Measurements from ENCODE around the gene THADA. TPM values are rescaled to one million over a fixed set of nuclear protein-coding genes. Genes with fewer than 3 reads are reported as not detected.
A peak's percentile ranks its signal among the peaks of the same experiment; 100 is the strongest.
"Not testable (repeated sequence)": the region's sequence is repeated elsewhere in the genome, so short reads cannot be mapped to it uniquely, and the experiment has no call there.

Gene THADA
- total and polyA plus RNA-seq, 5 experiments from 2014 or later, result 9.2 to 40.3 (median 15.5) TPM

DNA sequence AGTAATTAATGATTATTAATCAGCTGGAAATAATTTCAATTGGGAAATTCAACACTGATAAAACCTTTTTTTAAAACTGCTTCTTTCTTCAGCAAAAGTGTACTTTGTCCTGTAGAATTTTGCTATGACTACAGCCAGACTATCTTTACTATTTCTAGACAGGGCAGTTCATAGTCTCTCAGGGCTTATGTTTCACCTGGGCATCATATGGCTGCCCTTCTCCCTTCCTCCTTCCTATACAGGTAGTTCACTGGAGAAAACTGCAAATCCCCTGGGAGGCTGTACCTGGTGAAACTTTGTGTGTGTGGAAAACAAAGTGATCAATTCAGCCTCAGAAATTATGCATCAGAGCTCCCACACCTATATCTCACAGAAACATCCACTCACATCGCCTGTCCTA, 38.6 kb downstream of the THADA start:
- H3K27me3 Mint-ChIP-seq, result no peaks in the 10 kb centered on the region
- H3K9me3 Mint-ChIP-seq, result no peaks in the 10 kb centered on the region
- no peak overlapping the region for H3K27ac Mint-ChIP-seq
- ATAC-seq (no peak), DNase-seq (no peak)
- peaks cover 0 to 84% (median 30%) of the 10 kb centered on the region in 3 donors for H3K36me3 Mint-ChIP-seq
- POLR2A ChIA-PET, result no interaction called here
- H3K4me1 Mint-ChIP-seq, result peaks cover 0 to 9% (median under 1%) of the 10 kb centered on the region in 4 donors
- no peak overlapping the region for H3K4me3 Mint-ChIP-seq

DNA sequence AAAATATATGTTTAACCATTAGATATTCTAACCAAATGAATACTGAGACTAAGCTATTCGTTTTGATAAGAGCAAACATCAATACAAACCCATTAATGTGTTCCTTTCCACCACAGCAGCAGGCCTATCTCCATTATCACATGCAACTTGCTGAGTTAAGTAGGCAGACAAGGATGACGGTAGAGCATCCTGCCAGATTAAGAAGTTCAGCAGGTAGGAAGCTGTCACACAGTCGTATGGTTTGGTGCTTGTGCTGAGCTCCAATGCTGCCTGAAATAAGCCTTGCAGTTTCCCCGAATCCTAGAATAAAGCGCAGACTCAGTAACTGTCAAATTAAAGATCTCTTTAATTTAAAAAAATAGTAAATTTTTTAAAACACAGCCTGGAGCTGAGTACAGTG, 39.6 kb downstream of the THADA start:
- H3K27me3 Mint-ChIP-seq, result no peaks in the 10 kb centered on the region
- POLR2A ChIA-PET, result interaction anchor here (0.5 to 0.6 kb wide), 2 partner anchors 75 to 428 kb away, joined by 3 to 5 read pairs; no protein-coding TSS in a partner anchor
- peak overlapping the region in 1 of 10 donors; percentile 38 for H3K27ac Mint-ChIP-seq
- no peak for DNase-seq
- peaks cover 0 to 84% (median 32%) of the 10 kb centered on the region in 3 donors for H3K36me3 Mint-ChIP-seq
- H3K4me1 Mint-ChIP-seq, result peaks cover 0 to 9% (median under 1%) of the 10 kb centered on the region in 4 donors
- H3K4me3 Mint-ChIP-seq, result no peak overlapping the region
- no peak for ATAC-seq
- H3K9me3 Mint-ChIP-seq, result no peaks in the 10 kb centered on the region

DNA sequence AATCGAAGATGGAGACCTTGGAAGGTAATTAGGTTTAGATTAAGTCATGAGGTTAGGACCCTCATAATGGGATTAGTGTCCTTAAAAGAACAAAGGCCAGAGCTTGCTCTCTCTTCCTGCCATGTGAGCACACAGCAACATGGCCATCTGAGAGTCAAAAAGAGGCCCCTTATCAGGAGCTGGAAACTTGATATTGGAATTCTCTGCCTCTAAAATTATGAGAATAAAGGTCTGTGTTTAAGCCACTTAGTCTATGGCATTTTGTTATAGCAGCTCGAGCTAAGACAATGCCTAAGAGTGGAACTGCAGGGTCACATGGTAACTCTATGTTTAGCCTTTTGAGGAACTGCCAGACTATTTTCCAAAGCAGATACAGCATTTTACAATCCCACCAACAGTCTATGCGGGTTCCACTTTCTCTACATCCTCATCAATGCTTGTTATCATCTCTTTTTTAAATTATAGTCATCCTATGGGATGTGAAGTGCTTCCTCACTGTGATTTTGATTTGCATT, 42.4 kb downstream of the THADA start:
- H3K27me3 Mint-ChIP-seq, result no peaks in the 10 kb centered on the region
- H3K9me3 Mint-ChIP-seq, result no peaks in the 10 kb centered on the region
- no peak overlapping the region for H3K4me3 Mint-ChIP-seq
- peak overlapping the region in 1 of 10 donors; percentile 34 for H3K27ac Mint-ChIP-seq
- ATAC-seq (no peak), DNase-seq (no peak)
- POLR2A ChIA-PET, result no interaction called here
- peaks cover 0 to 88% (median 44%) of the 10 kb centered on the region in 3 donors for H3K36me3 Mint-ChIP-seq
- H3K4me1 Mint-ChIP-seq, result peaks cover 0 to 4% (median 0%) of the 10 kb centered on the region in 4 donors

DNA sequence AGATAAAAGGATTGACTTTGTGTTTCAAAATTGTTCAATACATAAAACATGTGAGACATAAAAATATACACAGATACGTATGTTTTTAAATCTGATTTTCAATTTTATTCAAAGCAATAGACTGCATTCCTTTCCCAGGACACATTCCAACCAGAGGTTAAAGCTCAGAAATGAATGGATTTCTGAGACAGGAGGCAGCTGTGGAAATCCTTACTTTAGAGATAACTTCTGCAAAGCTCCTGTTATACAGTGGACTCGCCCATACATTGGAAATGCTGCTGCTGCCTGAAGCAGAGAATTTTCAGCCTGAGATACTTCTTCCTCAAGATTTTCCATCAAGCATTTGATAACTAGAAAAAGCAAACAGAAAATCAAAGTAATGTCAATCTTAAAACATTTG, 43.8 kb downstream of the THADA start:
- H3K4me1 Mint-ChIP-seq, result peaks cover 0 to 4% (median 0%) of the 10 kb centered on the region in 4 donors
- no peak overlapping the region for H3K27ac Mint-ChIP-seq
- no peak overlapping the region for H3K4me3 Mint-ChIP-seq
- DNase-seq (no peak), ATAC-seq (no peak)
- H3K9me3 Mint-ChIP-seq, result no peaks in the 10 kb centered on the region
- no peaks in the 10 kb centered on the region for H3K27me3 Mint-ChIP-seq
- H3K36me3 Mint-ChIP-seq, result peaks cover 0 to 80% (median 43%) of the 10 kb centered on the region in 3 donors
- POLR2A ChIA-PET, result interaction anchor here (0.7 kb wide), 1 partner anchor 515 kb away, joined by 4 read pairs; no protein-coding TSS in a partner anchor

DNA sequence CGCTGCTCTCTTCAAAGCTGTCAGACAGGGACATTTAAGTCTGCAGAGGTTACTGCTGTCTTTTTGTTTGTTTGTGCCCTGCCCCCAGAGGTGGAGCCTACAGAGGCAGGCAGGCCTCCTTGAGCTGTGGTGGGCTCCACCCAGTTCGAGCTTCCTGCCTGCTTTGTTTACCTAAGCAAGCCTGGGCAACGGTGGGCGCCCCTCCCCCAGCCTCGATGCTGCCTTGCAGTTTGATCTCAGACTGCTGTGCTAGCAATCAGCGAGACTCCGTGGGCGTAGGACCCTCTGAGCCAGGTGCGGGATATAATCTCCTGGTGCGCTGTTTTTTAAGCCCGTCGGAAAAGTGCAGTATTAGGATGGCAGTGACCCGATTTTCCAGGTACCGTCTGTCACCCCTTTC, 47.5 kb downstream of the THADA start:
- POLR2A ChIA-PET, H3K27me3 Mint-ChIP-seq, H3K9me3 Mint-ChIP-seq, ATAC-seq, H3K4me3 Mint-ChIP-seq, H3K4me1 Mint-ChIP-seq, H3K27ac Mint-ChIP-seq: not testable (repeated sequence)
- peak in 5 of 10 donors; percentile 2 to 45 (median 38) for DNase-seq
- peaks cover 0 to 51% (median 38%) of the 10 kb centered on the region in 3 donors for H3K36me3 Mint-ChIP-seq

- H3K36me3 Mint-ChIP-seq, result peaks cover 0 to 35% (median 11%) of the 10 kb centered on the region in 3 donors
- POLR2A ChIA-PET, result interaction anchor here (0.6 kb wide), 2 partner anchors 19 to 1264 kb away, joined by 3 read pairs; no protein-coding TSS in a partner anchor
- peak; percentile 70 to 85 for ATAC-seq
Measured at GRCh38 chr2:43542285-43542933, 53.4 kb downstream of the THADA start.

GRCh38 chr2:43541165-43541564, 54.7 kb downstream of the THADA start:
- no peak for ATAC-seq
- DNase-seq, result no peak
- POLR2A ChIA-PET, result no interaction called here
- H3K9me3 Mint-ChIP-seq, result no peaks in the 10 kb centered on the region
- peak overlapping the region in 1 of 10 donors; percentile 19 for H3K27ac Mint-ChIP-seq
- H3K27me3 Mint-ChIP-seq, result no peaks in the 10 kb centered on the region
- H3K4me1 Mint-ChIP-seq, result peaks cover 4 to 25% (median 15%) of the 10 kb centered on the region in 4 donors
- H3K36me3 Mint-ChIP-seq, result peaks cover 0 to 47% (median 13%) of the 10 kb centered on the region in 3 donors
- no peak overlapping the region for H3K4me3 Mint-ChIP-seq

More at GRCh38 chr2:43542285-43542933, 53.4 kb downstream of the THADA start:
- no peaks in the 10 kb centered on the region for H3K9me3 Mint-ChIP-seq
- H3K4me1 Mint-ChIP-seq, result peaks cover 2 to 18% (median 9%) of the 10 kb centered on the region in 4 donors
- H3K27ac Mint-ChIP-seq, result no peak overlapping the region
- no peaks in the 10 kb centered on the region for H3K27me3 Mint-ChIP-seq
- DNase-seq, result peak in 4 of 10 donors; percentile 2 to 66 (median 59)
- H3K4me3 Mint-ChIP-seq, result no peak overlapping the region

GRCh38 chr2:43540021-43540779, 55.6 kb downstream of the THADA start:
- DNase-seq, result no peak
- Mint-ChIP-seq H3K9me3 (no peaks in the 10 kb centered on the region), H3K36me3 (peaks cover 0 to 54% (median 14%) of the 10 kb centered on the region in 3 donors), H3K4me3 (no peak overlapping the region), H3K4me1 (peaks cover 4 to 27% (median 15%) of the 10 kb centered on the region in 4 donors), H3K27ac (peak overlapping the region in 1 of 10 donors; percentile 24), H3K27me3 (no peaks in the 10 kb centered on the region)
- no peak for ATAC-seq
- POLR2A ChIA-PET, result no interaction called here

- Mint-ChIP-seq H3K36me3 (peaks cover 2 to 62% (median 20%) of the 10 kb centered on the region in 3 donors), H3K4me3 (no peak overlapping the region), H3K27ac (no peak overlapping the region), H3K9me3 (no peaks in the 10 kb centered on the region), H3K27me3 (no peaks in the 10 kb centered on the region), H3K4me1 (peaks cover 4 to 27% (median 15%) of the 10 kb centered on the region in 4 donors)
- POLR2A ChIA-PET, result no interaction called here
- DNase-seq, result no peak
- ATAC-seq, result no peak
Measured at GRCh38 chr2:43539436-43539835, 56.4 kb downstream of the THADA start.

- H3K4me3 Mint-ChIP-seq, result peak overlapping the region in 1 of 10 donors; percentile 26
- no peaks in the 10 kb centered on the region for H3K27me3 Mint-ChIP-seq
- DNase-seq, result no peak
Measured at GRCh38 chr2:43538034-43538670, 57.7 kb downstream of the THADA start.

DNA sequence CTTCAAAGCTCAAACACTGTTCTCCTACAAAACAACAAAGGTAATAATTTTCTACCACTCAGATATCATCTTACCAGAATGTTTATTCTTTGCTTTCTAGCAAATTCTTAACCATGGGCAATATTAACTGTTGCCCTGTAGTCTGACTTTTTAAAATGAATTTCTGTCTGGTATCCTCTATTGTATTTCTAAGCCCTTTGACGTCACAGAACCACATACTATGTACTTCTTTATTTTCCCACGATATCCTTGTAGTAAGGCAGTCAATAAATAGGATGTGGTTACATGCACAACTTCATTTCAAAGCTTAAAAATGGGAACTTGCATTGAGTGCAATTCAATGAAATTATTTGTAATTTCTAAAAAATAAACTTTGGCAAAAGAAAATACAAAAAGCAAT, 58.7 kb downstream of the THADA start:
- Mint-ChIP-seq H3K4me1 (peaks cover 8 to 27% (median 15%) of the 10 kb centered on the region in 4 donors), H3K9me3 (no peaks in the 10 kb centered on the region), H3K36me3 (peaks cover 5 to 76% (median 35%) of the 10 kb centered on the region in 3 donors), H3K27me3 (no peaks in the 10 kb centered on the region), H3K4me3 (peak overlapping the region in 3 of 10 donors; percentile 16 to 43 (median 34)), H3K27ac (peak overlapping the region in 8 of 10 donors; percentile 33 to 79 (median 58))
- DNase-seq (peak in 2 of 10 donors; percentile 41 to 49), ATAC-seq (peak in 1 of 2 donors; percentile 94)
- POLR2A ChIA-PET, result interaction anchor here (0.7 kb wide), 1 partner anchor 31 kb away, joined by 3 read pairs; no protein-coding TSS in a partner anchor

More at GRCh38 chr2:43538034-43538670, 57.7 kb downstream of the THADA start:
- POLR2A ChIA-PET, result interaction anchor here (0.7 kb wide), 1 partner anchor 32 kb away, joined by 3 read pairs; no protein-coding TSS in a partner anchor
- ATAC-seq, result no peak
- H3K36me3 Mint-ChIP-seq, result peaks cover 5 to 68% (median 27%) of the 10 kb centered on the region in 3 donors
- no peaks in the 10 kb centered on the region for H3K9me3 Mint-ChIP-seq
- H3K4me1 Mint-ChIP-seq, result peaks cover 6 to 27% (median 15%) of the 10 kb centered on the region in 4 donors
- peak overlapping the region in 7 of 10 donors; percentile 14 to 76 (median 53) for H3K27ac Mint-ChIP-seq

GRCh38 chr2:43534569-43534968, 61.3 kb downstream of the THADA start:
- H3K4me1 Mint-ChIP-seq, result peaks cover 12 to 26% (median 20%) of the 10 kb centered on the region in 4 donors
- peaks cover 5 to 67% (median 29%) of the 10 kb centered on the region in 3 donors for H3K36me3 Mint-ChIP-seq
- no peaks in the 10 kb centered on the region for H3K9me3 Mint-ChIP-seq
- H3K27ac Mint-ChIP-seq, result peak overlapping the region in 1 of 10 donors; percentile 46
- no peaks in the 10 kb centered on the region for H3K27me3 Mint-ChIP-seq
- POLR2A ChIA-PET, result no interaction called here
- ATAC-seq (no peak), DNase-seq (no peak)
- H3K4me3 Mint-ChIP-seq, result no peak overlapping the region

Data from naive thymus-derived CD8-positive, alpha-beta T cell (primary cell).